ENCODE measurements around the gene BABAM2.

- TF ChIP-seq POLR2A (IDR thresholded peaks at IDR 0.05) (no peak), CTCF (IDR thresholded peaks at IDR 0.05) (no peak)
Observed at GRCh38 chr2:28046921-28047320, 156.4 kb downstream of the BABAM2 start.

All from thyroid gland (tissue), 4 donors.